DOHH2 (cell line): Measurements from ENCODE around the gene RAB15.
A peak's percentile ranks its signal among the peaks of the same experiment; 100 is the strongest.
"Not testable (repeated sequence)": the region's sequence is repeated elsewhere in the genome, so short reads cannot be mapped to it uniquely, and the experiment has no call there.

Source experiments
- H3F3A ChIP-seq: fragments of 200-600 bp; sonication (generic), shearing (Covaris generic); 2 replicates; pipeline ENCODE4 v1.6.0; 2016; ENCODE audit warnings: antibody characterized with exemption, mild to moderate bottlenecking; ENCODE audit not compliant: control insufficient read depth, insufficient read depth
- H3K27ac ChIP-seq: fragments of 200-600 bp; sonication (generic); 2 replicates; pipeline ENCODE4 v1.5.1; 2014; ENCODE audit warnings: low read depth, mild to moderate bottlenecking, low read length, moderate library complexity
- H3K27me3 ChIP-seq: fragments of 200-600 bp; sonication (generic); 2 replicates; pipeline ENCODE4 v1.6.1; 2014; ENCODE audit warnings: mild to moderate bottlenecking, low read length, mixed read lengths; ENCODE audit not compliant: control insufficient read depth
- H3K36me3 ChIP-seq: fragments of 200-600 bp; sonication (generic); 2 replicates; pipeline ENCODE4 v1.6.1; 2014; ENCODE audit warnings: mild to moderate bottlenecking, low read length, moderate library complexity, mixed read lengths; ENCODE audit not compliant: control insufficient read depth
- H3K4me1 ChIP-seq: fragments of 200-600 bp; sonication (generic); 2 replicates; pipeline ENCODE4 v1.6.1; 2014; ENCODE audit warnings: mild to moderate bottlenecking, low read length, mixed read lengths; ENCODE audit not compliant: control insufficient read depth
- H3K4me2 ChIP-seq: fragments of 200-600 bp; sonication (generic); 2 replicates; pipeline ENCODE4 v1.6.0; 2014; ENCODE audit warnings: mild to moderate bottlenecking, low read length, moderate library complexity
- H3K4me3 ChIP-seq: fragments of 200-600 bp; sonication (generic); 2 replicates; pipeline ENCODE4 v1.5.1; 2014; ENCODE audit warnings: mild to moderate bottlenecking, low read length, mixed read lengths
- H3K79me2 ChIP-seq: fragments of 200-600 bp; sonication (generic); 2 replicates; pipeline ENCODE4 v1.6.1; 2014; ENCODE audit warnings: mild to moderate bottlenecking, low read length, mixed read lengths; ENCODE audit not compliant: control insufficient read depth
- H3K9me2 ChIP-seq: fragments of 200-600 bp; sonication (generic); replicated peaks from 2 replicates; pipeline ENCODE4 v1.6.1; 2014; ENCODE audit warnings: mild to moderate bottlenecking, low read length, mixed read lengths; ENCODE audit not compliant: control insufficient read depth
- H3K9me3 ChIP-seq: fragments of 200-600 bp; sonication (generic); 2 replicates; pipeline ENCODE4 v1.6.1; 2014; ENCODE audit warnings: antibody characterized with exemption, low read length, mixed read lengths; ENCODE audit not compliant: control insufficient read depth, insufficient read depth
- H4K20me1 ChIP-seq: fragments of 200-600 bp; sonication (generic); 2 replicates; pipeline ENCODE4 v1.6.0; 2014; ENCODE audit warnings: low read depth, mild to moderate bottlenecking, antibody characterized with exemption, low read length, moderate library complexity; ENCODE audit not compliant: control insufficient read depth, insufficient read depth
- CTCF ChIP-seq: fragments of 200-600 bp; sonication (generic); IDR thresholded peaks from one replicate; pipeline ENCODE4 v1.5.1; 2014; ENCODE audit warnings: antibody characterized with exemption, mild to moderate bottlenecking, low read depth, low read length; ENCODE audit not compliant: poor library complexity, severe bottlenecking
- EZH2phosphoT487 ChIP-seq: fragments of 200-600 bp; sonication (generic); IDR thresholded peaks from 2 replicates; pipeline ENCODE4 v1.6.1; 2017; ENCODE audit warnings: borderline replicate concordance, mild to moderate bottlenecking, antibody characterized with exemption, low read length, moderate library complexity, mixed read lengths

RAB15 gene

GRCh38 chr14:64914237-64915028 is 57.7 kb downstream of the RAB15 start, which contains the start of gene CHURC1:
Gene CHURC1 (plus strand): TSS chr14:64914455. CDS start chr14:64914496, 41 bp downstream.
- H4K20me1 ChIP-seq, result peaks cover 12% of the 10 kb centered on the region
- H3K27ac ChIP-seq, result peak within 1 kb of the TSS; percentile 57
- no peaks in the 10 kb centered on the region for H3F3A ChIP-seq
- no peak for TF ChIP-seq CTCF
- TF ChIP-seq EZH2phosphoT487, result no peak
- H3K79me2 ChIP-seq, result peaks cover 56% of the 10 kb centered on the region
- H3K4me2 ChIP-seq, result peak within 1 kb of the TSS; percentile 78
- no peaks in the 10 kb centered on the region for H3K9me3 ChIP-seq
- peak within 1 kb of the TSS; percentile 93 for H3K4me3 ChIP-seq
- peaks cover 36% of the 10 kb centered on the region for H3K36me3 ChIP-seq
- H3K27me3 ChIP-seq, result peaks cover 9% of the 10 kb centered on the region
- peaks cover 19% of the 10 kb centered on the region for H3K4me1 ChIP-seq
- no peaks in the 10 kb centered on the region for H3K9me2 ChIP-seq

GRCh38 chr14:64913477-64913876 is 58.7 kb downstream of the RAB15 start:
- peaks cover 12% of the 10 kb centered on the region for H4K20me1 ChIP-seq
- not testable (repeated sequence) for H3K9me3 ChIP-seq, H3F3A ChIP-seq, H3K9me2 ChIP-seq, H3K27ac ChIP-seq
- peak overlapping the region; percentile 78 for H3K4me2 ChIP-seq
- H3K4me1 ChIP-seq, result peaks cover 19% of the 10 kb centered on the region
- H3K4me3 ChIP-seq, result peak overlapping the region; percentile 93
- H3K79me2 ChIP-seq, result peaks cover 47% of the 10 kb centered on the region
- peaks cover 13% of the 10 kb centered on the region for H3K27me3 ChIP-seq
- peaks cover 30% of the 10 kb centered on the region for H3K36me3 ChIP-seq

GRCh38 chr14:64912261-64912660 is 59.9 kb downstream of the RAB15 start:
- Histone ChIP-seq H3K4me1 (peaks cover 19% of the 10 kb centered on the region), H3K79me2 (peaks cover 35% of the 10 kb centered on the region), H3K27ac (no peak overlapping the region), H3K4me2 (no peak overlapping the region), H3F3A (no peaks in the 10 kb centered on the region), H3K36me3 (peaks cover 18% of the 10 kb centered on the region), H3K9me2 (no peaks in the 10 kb centered on the region), H3K9me3 (no peaks in the 10 kb centered on the region), H4K20me1 (peaks cover 12% of the 10 kb centered on the region; the same call in 1 of the 2 replicates), H3K4me3 (no peak overlapping the region), H3K27me3 (peaks cover 15% of the 10 kb centered on the region)
- TF ChIP-seq CTCF (no peak), EZH2phosphoT487 (no peak)

- H3K79me2 ChIP-seq, result peaks cover 22% of the 10 kb centered on the region
- H3K4me1 ChIP-seq, result peaks cover 16% of the 10 kb centered on the region
- peaks cover 12% of the 10 kb centered on the region for H3K36me3 ChIP-seq
- H3K9me3 ChIP-seq, result no peaks in the 10 kb centered on the region
- H4K20me1 ChIP-seq, result peaks cover 11% of the 10 kb centered on the region; the same call in 1 of the 2 replicates
- H3F3A ChIP-seq, result no peaks in the 10 kb centered on the region
- H3K4me2 ChIP-seq, result no peak overlapping the region
- H3K9me2 ChIP-seq, result no peaks in the 10 kb centered on the region
- H3K4me3 ChIP-seq, result no peak overlapping the region
- TF ChIP-seq CTCF (no peak), EZH2phosphoT487 (no peak)
- H3K27ac ChIP-seq, result no peak overlapping the region
- peaks cover 21% of the 10 kb centered on the region for H3K27me3 ChIP-seq
Observed at GRCh38 chr14:64910847-64911495, 61.2 kb downstream of the RAB15 start.
